Activated T-cell treated with anti-CD3 and anti-CD28 coated beads, Interleukin-2, amount 50 U/mL, for 4 hours (primary cell): ENCODE results near the gene SH3GL3. TPM values are rescaled to one million over a fixed set of nuclear protein-coding genes. Genes with fewer than 3 reads are reported as not detected.
A peak's percentile ranks its signal among the peaks of the same experiment; 100 is the strongest.

Source experiments
- ATAC-seq, 2 donors: fragments of 200-7000 bp; cut with Tn5 transposase; one replicate each; pipeline ENCODE4 v1.10.0; 2021
- DNase-seq: peaks from one replicate; pipeline ENCODE4 v3.0.0-alpha.2; 2020
- H3K27me3 Mint-ChIP-seq: one replicate; pipeline ENCODE4 v1.8.0; 2021; ENCODE audit warnings: low read depth, mixed read lengths
- H3K36me3 Mint-ChIP-seq: one replicate; pipeline ENCODE4 v1.8.0; 2022; ENCODE audit warnings: mixed read lengths; ENCODE audit not compliant: insufficient read depth
- H3K4me1 Mint-ChIP-seq: one replicate; pipeline ENCODE4 v1.8.0; 2021; ENCODE audit warnings: low read depth, mixed read lengths
- H3K4me3 Mint-ChIP-seq: one replicate; pipeline ENCODE4 v1.8.0; 2021; ENCODE audit warnings: mild to moderate bottlenecking, moderate library complexity, mixed read lengths
- H3K9me3 Mint-ChIP-seq: one replicate; pipeline ENCODE4 v1.8.0; 2021; ENCODE audit warnings: mixed read lengths
- total RNA-seq, 3 donors: library from RNA; stranded (reverse); gene quantifications; one replicate each; pipeline ENCODE4 v1.2.1, GENCODE V29; 2021

The SH3GL3 gene, protein sequence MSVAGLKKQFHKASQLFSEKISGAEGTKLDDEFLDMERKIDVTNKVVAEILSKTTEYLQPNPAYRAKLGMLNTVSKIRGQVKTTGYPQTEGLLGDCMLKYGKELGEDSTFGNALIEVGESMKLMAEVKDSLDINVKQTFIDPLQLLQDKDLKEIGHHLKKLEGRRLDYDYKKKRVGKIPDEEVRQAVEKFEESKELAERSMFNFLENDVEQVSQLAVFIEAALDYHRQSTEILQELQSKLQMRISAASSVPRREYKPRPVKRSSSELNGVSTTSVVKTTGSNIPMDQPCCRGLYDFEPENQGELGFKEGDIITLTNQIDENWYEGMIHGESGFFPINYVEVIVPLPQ
- total RNA-seq, result not detected

DNA sequence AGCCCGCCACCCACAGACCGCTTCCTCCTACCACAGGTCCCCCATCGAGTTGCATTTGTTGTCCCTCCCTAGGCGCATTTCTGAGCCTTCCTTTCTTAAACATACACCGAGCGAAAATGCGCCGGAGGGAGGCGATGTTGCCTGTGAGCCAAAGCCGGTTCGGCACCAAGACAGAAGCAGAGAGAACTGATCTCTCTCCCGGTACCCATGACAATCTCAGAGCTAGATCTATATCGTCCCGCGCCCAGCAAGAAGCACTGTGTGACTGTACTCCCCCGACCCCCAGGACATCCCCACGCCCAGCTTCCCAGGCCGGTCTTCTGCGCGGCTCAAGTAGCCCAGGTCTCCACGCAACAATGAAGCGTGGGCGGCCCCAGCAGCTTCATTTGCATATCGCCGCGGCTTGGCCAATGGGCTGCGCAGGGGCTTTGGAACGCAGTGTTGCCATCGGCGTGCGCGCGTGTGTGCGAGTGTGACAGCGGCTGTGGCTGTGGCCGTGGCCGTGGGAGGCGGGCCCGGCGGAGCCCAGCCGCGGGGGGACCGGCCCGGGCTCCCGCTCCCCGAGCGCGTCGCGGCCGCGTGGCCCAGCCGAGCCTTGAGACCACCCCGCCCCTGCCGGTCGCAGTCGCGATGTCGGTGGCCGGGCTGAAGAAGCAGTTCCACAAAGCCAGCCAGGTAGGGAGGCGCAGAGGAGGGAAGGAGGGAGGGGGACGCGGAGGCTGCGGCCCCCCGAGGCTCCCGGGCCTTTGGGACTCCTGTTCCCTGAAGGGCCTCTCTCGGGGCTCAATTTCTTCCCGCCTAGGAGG lies at the start of gene SH3GL3:
Gene SH3GL3 (plus strand): TSS at position 438 of the 806 bp plus-strand sequence. CDS start 193 bp downstream, at position 631.
- ATAC-seq (peak; percentile 86 to 89), DNase-seq (peak; percentile 10)
- Mint-ChIP-seq H3K4me3 (peak within 1 kb of the TSS; percentile 59), H3K27me3 (peaks cover 35% of the 10 kb centered on the region), H3K9me3 (no peaks in the 10 kb centered on the region), H3K36me3 (no peaks in the 10 kb centered on the region), H3K4me1 (peaks cover 7% of the 10 kb centered on the region)

- no peaks in the 10 kb centered on the region for H3K36me3 Mint-ChIP-seq
- DNase-seq (no peak), ATAC-seq (no peak)
- no peak overlapping the region for H3K4me3 Mint-ChIP-seq
- no peaks in the 10 kb centered on the region for H3K9me3 Mint-ChIP-seq
- H3K4me1 Mint-ChIP-seq, result no peaks in the 10 kb centered on the region
- H3K27me3 Mint-ChIP-seq, result peaks cover 10% of the 10 kb centered on the region
Measured at GRCh38 chr15:83398626-83399025, 48.5 kb upstream of the SH3GL3 start.

- H3K27me3 Mint-ChIP-seq, result peaks cover 2% of the 10 kb centered on the region
- H3K4me1 Mint-ChIP-seq, result no peaks in the 10 kb centered on the region
- no peak overlapping the region for H3K4me3 Mint-ChIP-seq
- no peak for DNase-seq
- no peak for ATAC-seq
- H3K9me3 Mint-ChIP-seq, result no peaks in the 10 kb centered on the region
- H3K36me3 Mint-ChIP-seq, result no peaks in the 10 kb centered on the region
Measured at GRCh38 chr15:83404121-83404520, 43.0 kb upstream of the SH3GL3 start.

- no peaks in the 10 kb centered on the region for H3K27me3 Mint-ChIP-seq
- H3K36me3 Mint-ChIP-seq, result no peaks in the 10 kb centered on the region
- no peak for ATAC-seq
- H3K9me3 Mint-ChIP-seq, result no peaks in the 10 kb centered on the region
- H3K4me1 Mint-ChIP-seq, result no peaks in the 10 kb centered on the region
- DNase-seq, result no peak
- H3K4me3 Mint-ChIP-seq, result no peak overlapping the region
Measured at GRCh38 chr15:83410532-83410931, 36.6 kb upstream of the SH3GL3 start.

DNA sequence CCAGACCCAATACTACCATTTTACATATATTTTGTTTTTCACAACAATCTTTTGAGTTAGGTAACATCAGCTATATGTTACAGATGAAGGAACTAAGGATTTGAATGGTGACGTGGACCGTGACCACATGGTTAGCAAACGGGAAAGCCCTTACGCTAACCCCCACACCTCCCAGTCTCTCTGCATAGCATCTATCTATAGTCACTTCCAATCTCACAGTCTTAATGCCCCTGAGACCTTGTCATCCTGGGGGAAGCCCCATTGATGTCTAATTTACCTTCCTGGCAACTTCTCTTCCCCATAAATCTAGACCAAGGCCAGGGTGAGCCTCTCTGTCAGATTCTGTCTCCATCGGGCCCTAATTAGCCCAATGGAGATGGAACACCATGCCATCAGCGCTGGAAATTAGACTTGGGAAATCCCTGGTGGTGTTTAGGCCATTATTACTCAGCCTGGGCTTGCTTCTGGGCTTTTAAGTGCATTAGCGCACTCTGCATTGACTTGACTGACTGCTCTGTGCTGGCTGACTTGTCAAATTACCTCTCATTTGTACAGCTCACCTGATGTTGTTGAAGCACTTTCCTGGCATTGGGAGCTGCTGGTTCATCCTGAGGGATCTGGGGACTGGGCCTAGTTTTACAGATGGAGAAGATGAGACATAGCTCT lies 34.0 kb upstream of the SH3GL3 start:
- ATAC-seq (no peak), DNase-seq (no peak)
- Mint-ChIP-seq H3K9me3 (no peaks in the 10 kb centered on the region), H3K36me3 (no peaks in the 10 kb centered on the region), H3K4me1 (no peaks in the 10 kb centered on the region), H3K27me3 (no peaks in the 10 kb centered on the region), H3K4me3 (no peak overlapping the region)

- Mint-ChIP-seq H3K4me1 (no peaks in the 10 kb centered on the region), H3K9me3 (no peaks in the 10 kb centered on the region), H3K36me3 (no peaks in the 10 kb centered on the region), H3K4me3 (no peak overlapping the region), H3K27me3 (peaks cover 14% of the 10 kb centered on the region)
- ATAC-seq (no peak), DNase-seq (no peak)
Measured at GRCh38 chr15:83422081-83422480, 25.1 kb upstream of the SH3GL3 start.

DNA sequence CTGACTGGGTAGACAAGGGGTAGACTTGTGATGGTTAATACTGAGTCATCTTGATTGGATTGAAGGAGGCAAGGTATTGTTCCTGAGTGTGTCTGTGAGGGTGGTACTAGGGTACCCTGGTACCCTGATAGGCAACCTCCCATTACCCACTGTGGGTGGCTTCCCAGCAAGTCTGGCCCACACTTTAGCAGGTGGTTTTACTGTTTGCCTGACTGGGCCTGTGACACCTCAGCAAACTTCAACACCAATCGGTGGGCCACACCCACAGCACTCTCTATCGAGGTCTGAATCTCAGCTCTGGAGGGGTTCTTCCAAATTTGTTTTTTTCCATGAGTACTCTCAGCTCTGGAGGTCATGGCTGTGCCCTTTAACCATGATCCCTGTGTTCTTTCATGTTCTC lies 24.6 kb upstream of the SH3GL3 start:
- no peaks in the 10 kb centered on the region for H3K36me3 Mint-ChIP-seq
- H3K27me3 Mint-ChIP-seq, result peaks cover 14% of the 10 kb centered on the region
- no peaks in the 10 kb centered on the region for H3K4me1 Mint-ChIP-seq
- no peak overlapping the region for H3K4me3 Mint-ChIP-seq
- DNase-seq (no peak), ATAC-seq (no peak)
- no peaks in the 10 kb centered on the region for H3K9me3 Mint-ChIP-seq

DNA sequence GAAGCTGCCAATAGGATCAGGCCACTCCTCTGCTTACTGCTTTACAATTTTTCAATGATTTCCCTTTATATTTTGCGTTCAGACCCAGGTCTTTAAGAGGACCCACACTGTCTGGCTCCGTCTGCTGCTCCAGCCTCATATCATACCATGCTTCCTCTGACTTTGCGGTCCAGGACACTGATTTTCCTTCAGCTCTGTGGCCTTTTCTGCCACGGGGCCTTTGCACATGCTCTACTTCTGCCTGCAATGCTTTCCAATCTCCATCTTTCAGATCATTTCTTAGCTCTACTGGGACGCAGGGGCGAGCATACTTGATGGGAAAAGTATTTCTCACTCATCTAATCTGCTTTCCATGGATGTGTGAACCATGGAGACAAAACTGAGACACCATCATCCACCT lies 23.0 kb upstream of the SH3GL3 start:
- H3K27me3 Mint-ChIP-seq, result peaks cover 14% of the 10 kb centered on the region
- H3K4me1 Mint-ChIP-seq, result no peaks in the 10 kb centered on the region
- no peak for DNase-seq
- ATAC-seq, result no peak
- H3K9me3 Mint-ChIP-seq, result peaks cover 3% of the 10 kb centered on the region
- H3K4me3 Mint-ChIP-seq, result no peak overlapping the region
- no peaks in the 10 kb centered on the region for H3K36me3 Mint-ChIP-seq

DNA sequence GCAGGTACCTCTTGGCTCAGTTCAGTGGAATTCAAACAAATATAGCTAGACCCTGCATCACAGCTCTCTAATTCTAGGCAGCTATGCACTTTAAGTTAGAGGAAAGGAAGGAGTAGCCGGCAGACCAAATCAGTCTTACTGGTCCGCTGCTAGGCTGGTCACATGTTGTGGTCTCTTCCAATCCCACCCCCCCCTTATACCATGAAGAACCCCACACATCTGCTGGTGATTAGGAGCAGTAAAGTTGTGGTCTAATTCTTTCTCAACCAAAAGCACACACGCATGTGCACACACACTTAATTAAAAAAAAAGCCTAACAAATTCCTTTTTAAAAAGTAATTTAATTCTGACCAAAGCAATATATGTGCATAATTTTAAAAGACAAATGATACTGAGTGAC lies 16.7 kb upstream of the SH3GL3 start:
- no peaks in the 10 kb centered on the region for H3K36me3 Mint-ChIP-seq
- H3K9me3 Mint-ChIP-seq, result peaks cover 3% of the 10 kb centered on the region
- DNase-seq (no peak), ATAC-seq (no peak)
- no peak overlapping the region for H3K4me3 Mint-ChIP-seq
- H3K4me1 Mint-ChIP-seq, result no peaks in the 10 kb centered on the region
- peaks cover 15% of the 10 kb centered on the region for H3K27me3 Mint-ChIP-seq

GRCh38 chr15:83431521-83431920 lies 15.6 kb upstream of the SH3GL3 start:
- Mint-ChIP-seq H3K36me3 (no peaks in the 10 kb centered on the region), H3K4me3 (no peak overlapping the region), H3K9me3 (peaks cover 3% of the 10 kb centered on the region), H3K27me3 (peaks cover 10% of the 10 kb centered on the region), H3K4me1 (no peaks in the 10 kb centered on the region)
- no peak for DNase-seq
- no peak for ATAC-seq

DNA sequence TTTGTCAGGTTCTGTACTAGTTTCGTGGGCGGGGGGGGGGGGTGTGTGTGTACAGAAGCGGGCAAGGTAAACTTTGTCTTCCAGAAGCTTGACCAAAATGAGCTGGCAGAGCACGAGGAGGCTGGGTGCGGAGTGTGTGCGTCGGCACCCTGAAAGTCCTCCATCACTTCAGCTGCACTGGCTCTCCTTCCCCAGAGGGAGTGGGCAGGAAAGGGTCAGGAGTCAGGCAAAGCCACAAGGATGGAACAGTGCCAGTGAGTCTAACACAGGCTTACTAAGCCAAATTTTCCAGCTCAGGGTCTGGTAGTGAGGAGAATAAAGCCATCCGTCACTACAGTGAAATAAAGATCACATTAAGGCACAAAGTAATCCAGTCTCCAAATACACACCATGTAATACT lies 11.9 kb upstream of the SH3GL3 start:
- DNase-seq (no peak), ATAC-seq (no peak)
- no peaks in the 10 kb centered on the region for H3K9me3 Mint-ChIP-seq
- H3K27me3 Mint-ChIP-seq, result peaks cover 15% of the 10 kb centered on the region
- no peaks in the 10 kb centered on the region for H3K36me3 Mint-ChIP-seq
- no peak overlapping the region for H3K4me3 Mint-ChIP-seq
- no peaks in the 10 kb centered on the region for H3K4me1 Mint-ChIP-seq

DNA sequence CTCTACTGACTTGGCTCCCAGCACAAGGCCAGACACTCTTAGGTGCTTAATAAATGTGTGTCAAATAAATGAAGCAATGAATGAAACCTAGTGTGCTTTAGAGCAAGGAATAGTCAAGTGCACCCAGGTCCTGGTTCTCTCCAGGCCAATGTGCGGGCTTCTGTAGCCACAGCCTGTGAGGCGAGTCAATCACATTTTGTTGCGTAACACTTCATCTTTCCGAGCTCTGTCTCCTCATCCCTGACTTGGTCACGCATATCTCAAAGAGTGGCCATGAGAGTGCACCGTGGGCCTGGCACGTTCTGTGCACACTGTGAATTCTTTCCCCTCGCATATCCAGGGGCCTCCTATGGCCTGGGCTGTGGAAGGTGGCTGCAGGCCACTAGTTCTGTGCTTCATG lies 11.4 kb upstream of the SH3GL3 start:
- DNase-seq (no peak), ATAC-seq (no peak)
- peaks cover 15% of the 10 kb centered on the region for H3K27me3 Mint-ChIP-seq
- no peak overlapping the region for H3K4me3 Mint-ChIP-seq
- H3K9me3 Mint-ChIP-seq, result no peaks in the 10 kb centered on the region
- H3K4me1 Mint-ChIP-seq, result no peaks in the 10 kb centered on the region
- no peaks in the 10 kb centered on the region for H3K36me3 Mint-ChIP-seq

DNA sequence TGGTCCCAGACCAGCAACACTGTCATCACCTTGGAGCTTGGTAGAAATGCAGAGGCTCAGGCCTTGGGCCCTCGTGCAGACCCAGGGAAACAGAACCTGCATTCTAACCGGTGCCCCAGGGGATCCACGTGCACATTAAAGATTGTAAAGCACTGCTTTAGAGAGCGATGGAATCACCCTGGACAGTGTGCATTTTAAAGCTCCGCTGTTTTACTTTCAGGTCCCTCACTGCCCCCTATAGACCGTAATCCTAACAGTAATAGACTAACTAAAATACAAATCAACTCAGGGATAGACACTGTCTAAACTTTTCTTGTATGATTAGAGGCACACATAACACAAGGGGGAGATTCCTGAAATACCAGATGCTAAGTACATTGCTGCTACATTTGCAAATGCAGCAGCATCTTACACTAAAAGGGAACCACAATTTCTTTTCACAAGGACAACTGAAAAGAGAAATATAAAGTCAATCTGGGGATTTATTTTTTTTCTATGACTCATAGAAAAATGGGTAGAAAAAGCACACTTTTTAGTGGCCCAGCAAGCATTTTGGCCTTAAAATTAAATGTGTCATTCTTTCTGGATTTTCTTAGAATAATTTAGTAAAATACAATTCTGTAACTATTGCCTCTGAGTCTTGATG lies 10.5 kb upstream of the SH3GL3 start:
- ATAC-seq (no peak), DNase-seq (no peak)
- no peaks in the 10 kb centered on the region for H3K9me3 Mint-ChIP-seq
- H3K36me3 Mint-ChIP-seq, result no peaks in the 10 kb centered on the region
- no peak overlapping the region for H3K4me3 Mint-ChIP-seq
- H3K27me3 Mint-ChIP-seq, result peaks cover 17% of the 10 kb centered on the region
- H3K4me1 Mint-ChIP-seq, result no peaks in the 10 kb centered on the region

GRCh38 chr15:83443076-83443847 lies 3.9 kb upstream of the SH3GL3 start:
- no peaks in the 10 kb centered on the region for H3K36me3 Mint-ChIP-seq
- H3K4me3 Mint-ChIP-seq, result no peak overlapping the region
- peaks cover 41% of the 10 kb centered on the region for H3K27me3 Mint-ChIP-seq
- peaks cover 7% of the 10 kb centered on the region for H3K4me1 Mint-ChIP-seq
- DNase-seq (no peak), ATAC-seq (no peak)
- H3K9me3 Mint-ChIP-seq, result no peaks in the 10 kb centered on the region
